Osteocyte (in vitro differentiated cells): ENCODE data around the gene SLC11A1. TPM values are rescaled to one million over a fixed set of nuclear protein-coding genes. Genes with fewer than 3 reads are reported as not detected.

ENCODE experiments used
- DNase-seq: peaks from one replicate; pipeline ENCODE4 v3.0.0; 2021; ENCODE audit warnings: mixed read lengths; ENCODE audit not compliant: unreplicated experiment; ENCODE audit errors: extremely low spot score
- H3K27ac Mint-ChIP-seq: one replicate; pipeline ENCODE4 v1.8.0; 2021; ENCODE audit warnings: mild to moderate bottlenecking, mixed read lengths; ENCODE audit not compliant: unreplicated experiment
- H3K27me3 Mint-ChIP-seq: one replicate; pipeline ENCODE4 v1.8.0; 2021; ENCODE audit warnings: mixed read lengths; ENCODE audit not compliant: unreplicated experiment
- H3K36me3 Mint-ChIP-seq: one replicate; pipeline ENCODE4 v1.8.0; 2021; ENCODE audit warnings: mixed read lengths; ENCODE audit not compliant: unreplicated experiment
- H3K4me1 Mint-ChIP-seq: one replicate; pipeline ENCODE4 v1.8.0; 2021; ENCODE audit warnings: mixed read lengths; ENCODE audit not compliant: unreplicated experiment
- H3K4me3 Mint-ChIP-seq: one replicate; pipeline ENCODE4 v1.8.0; 2021; ENCODE audit warnings: mild to moderate bottlenecking, moderate library complexity, mixed read lengths; ENCODE audit not compliant: unreplicated experiment
- H3K9me3 Mint-ChIP-seq: one replicate; pipeline ENCODE4 v1.8.0; 2021; ENCODE audit warnings: mixed read lengths; ENCODE audit not compliant: unreplicated experiment
- total RNA-seq: library from RNA; stranded (reverse); gene quantifications from 2 replicates; pipeline ENCODE4 v1.2.1, GENCODE V29; 2021
- TF ChIP-seq, protein P1 (sequence below): fragments of 200-600 bp; sonication (generic); IDR thresholded peaks from 2 replicates; pipeline ENCODE4 v1.5.0; 2021; ENCODE audit warnings: antibody characterized with exemption, mild to moderate bottlenecking, moderate library complexity

Gene SLC11A1
- total RNA-seq, 1 donor from 2014 or later: 0.16 TPM

DNA sequence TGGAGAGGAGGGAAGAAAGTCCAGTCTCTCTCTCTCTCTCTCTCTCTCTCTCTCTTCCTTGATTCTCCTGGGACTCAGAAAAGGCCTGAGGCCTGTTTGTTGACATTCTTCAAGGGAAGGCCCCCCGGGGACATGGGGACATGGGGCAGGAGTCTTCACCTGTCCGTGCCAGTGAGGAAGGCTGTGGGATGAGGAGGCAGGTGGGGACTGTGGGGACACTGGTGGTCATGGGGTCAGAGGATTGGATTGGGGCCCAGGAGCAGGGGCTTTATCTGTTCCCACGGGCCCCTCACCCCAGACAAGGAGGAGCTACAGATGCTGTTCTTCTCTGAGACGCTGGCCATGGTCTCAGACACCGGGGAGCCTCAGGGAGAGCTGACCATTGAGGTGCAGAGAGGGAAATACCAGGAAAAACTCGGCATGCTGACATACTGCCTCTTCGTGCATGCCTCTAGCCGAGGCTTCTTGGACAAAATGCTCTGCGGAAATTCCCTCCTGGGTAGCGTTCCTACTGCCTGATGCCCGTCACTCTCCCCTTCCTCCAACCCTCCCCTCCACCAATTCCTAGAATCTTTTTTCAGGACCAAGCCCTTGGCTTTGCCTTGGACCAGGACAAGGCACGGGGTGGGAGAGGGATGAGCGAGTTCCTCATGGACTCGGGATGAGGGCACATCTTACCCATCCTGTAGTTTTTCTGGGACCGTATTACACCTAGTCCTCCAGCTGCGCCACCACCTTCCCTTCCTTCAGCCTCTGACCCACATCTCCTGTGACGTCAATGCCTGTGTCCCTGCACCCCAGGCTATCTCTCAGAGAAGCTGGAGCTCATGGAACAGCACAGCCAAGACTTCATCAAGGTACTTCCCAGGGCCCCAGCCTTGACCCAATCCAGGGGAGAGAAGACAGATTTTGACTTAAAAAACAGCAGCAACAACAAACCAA, 24.6 kb upstream of the SLC11A1 start:
- Mint-ChIP-seq H3K36me3 (no peaks in the 10 kb centered on the region), H3K4me3 (no peak overlapping the region), H3K27ac (peak overlapping the region; percentile 11), H3K27me3 (no peaks in the 10 kb centered on the region), H3K4me1 (peaks cover 9% of the 10 kb centered on the region), H3K9me3 (peaks cover 3% of the 10 kb centered on the region)
- TF ChIP-seq, protein P1, sequence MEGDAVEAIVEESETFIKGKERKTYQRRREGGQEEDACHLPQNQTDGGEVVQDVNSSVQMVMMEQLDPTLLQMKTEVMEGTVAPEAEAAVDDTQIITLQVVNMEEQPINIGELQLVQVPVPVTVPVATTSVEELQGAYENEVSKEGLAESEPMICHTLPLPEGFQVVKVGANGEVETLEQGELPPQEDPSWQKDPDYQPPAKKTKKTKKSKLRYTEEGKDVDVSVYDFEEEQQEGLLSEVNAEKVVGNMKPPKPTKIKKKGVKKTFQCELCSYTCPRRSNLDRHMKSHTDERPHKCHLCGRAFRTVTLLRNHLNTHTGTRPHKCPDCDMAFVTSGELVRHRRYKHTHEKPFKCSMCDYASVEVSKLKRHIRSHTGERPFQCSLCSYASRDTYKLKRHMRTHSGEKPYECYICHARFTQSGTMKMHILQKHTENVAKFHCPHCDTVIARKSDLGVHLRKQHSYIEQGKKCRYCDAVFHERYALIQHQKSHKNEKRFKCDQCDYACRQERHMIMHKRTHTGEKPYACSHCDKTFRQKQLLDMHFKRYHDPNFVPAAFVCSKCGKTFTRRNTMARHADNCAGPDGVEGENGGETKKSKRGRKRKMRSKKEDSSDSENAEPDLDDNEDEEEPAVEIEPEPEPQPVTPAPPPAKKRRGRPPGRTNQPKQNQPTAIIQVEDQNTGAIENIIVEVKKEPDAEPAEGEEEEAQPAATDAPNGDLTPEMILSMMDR: no peak
- DNase-seq: no peak

DNA sequence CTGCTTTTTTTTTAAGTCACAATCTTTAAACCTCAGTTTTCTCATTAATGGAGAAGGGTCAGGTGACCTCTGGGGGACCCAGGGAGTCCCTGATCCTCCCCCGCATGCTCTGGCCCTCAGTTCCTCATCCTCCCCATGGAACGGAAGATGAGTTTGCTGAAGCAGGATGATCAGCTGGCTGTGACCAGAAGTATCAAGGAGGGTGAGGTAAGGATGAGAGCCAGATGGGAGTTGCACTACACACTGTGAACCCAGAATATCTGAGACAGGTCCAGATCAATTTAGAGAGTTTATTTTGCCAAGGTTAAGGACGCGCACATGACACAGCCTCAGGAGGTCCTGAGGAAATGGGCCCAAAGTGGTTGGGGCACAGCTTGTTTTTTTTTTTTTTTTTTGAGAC, 21.6 kb upstream of the SLC11A1 start:
- Mint-ChIP-seq H3K9me3 (no peaks in the 10 kb centered on the region), H3K4me3 (no peak overlapping the region), H3K27ac (no peak overlapping the region), H3K27me3 (no peaks in the 10 kb centered on the region), H3K4me1 (peaks cover 17% of the 10 kb centered on the region), H3K36me3 (no peaks in the 10 kb centered on the region)
- DNase-seq: no peak
- TF ChIP-seq, protein P1: no peak

DNA sequence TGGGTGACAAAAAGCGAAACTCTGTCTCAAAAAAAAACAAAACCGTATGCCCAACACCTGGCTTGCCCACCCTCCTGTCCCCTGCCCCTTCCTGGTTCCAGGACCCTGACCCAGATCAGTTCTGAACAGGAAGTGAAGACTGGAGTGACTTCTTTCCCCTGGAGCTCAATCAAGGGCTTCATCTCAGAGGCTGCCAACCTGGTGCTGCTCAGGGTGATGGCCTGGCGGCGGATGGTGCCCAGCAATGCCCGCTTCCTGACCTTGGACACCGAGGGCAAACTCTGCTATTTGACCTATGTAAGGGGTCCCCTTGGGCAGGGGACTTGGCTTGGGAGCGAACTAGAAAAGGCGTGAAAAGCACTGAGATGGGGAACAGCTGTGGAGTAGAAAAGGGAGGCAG, 19.5 kb upstream of the SLC11A1 start:
- Mint-ChIP-seq H3K36me3 (no peaks in the 10 kb centered on the region), H3K4me1 (peaks cover 9% of the 10 kb centered on the region), H3K27ac (no peak overlapping the region), H3K4me3 (no peak overlapping the region), H3K9me3 (no peaks in the 10 kb centered on the region), H3K27me3 (no peaks in the 10 kb centered on the region)
- DNase-seq: no peak
- TF ChIP-seq, protein P1: no peak

DNA sequence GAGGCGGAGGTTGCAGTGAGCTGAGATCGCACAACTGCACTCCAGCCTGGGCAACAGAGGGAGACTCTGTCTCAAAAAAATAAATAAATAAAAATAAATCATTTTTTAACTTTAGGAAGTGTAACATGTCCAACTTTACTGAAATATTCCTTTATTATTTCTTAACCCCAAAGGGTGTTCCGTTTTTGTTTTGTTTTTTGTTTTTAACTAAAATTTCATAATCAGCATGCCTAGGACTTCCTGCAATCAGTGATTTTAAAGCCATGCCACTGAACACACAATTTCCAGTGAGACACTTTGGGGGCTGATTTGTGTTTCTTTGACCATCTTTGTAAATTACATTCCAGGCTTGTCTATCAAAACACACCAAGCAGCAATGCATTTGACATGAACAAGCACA, 18.3 kb upstream of the SLC11A1 start:
- H3K36me3 Mint-ChIP-seq: no peaks in the 10 kb centered on the region
- no peak overlapping the region for H3K27ac Mint-ChIP-seq
- H3K4me3 Mint-ChIP-seq: no peak overlapping the region
- TF ChIP-seq, protein P1: no peak
- peaks cover 10% of the 10 kb centered on the region for H3K4me1 Mint-ChIP-seq
- DNase-seq: no peak
- H3K27me3 Mint-ChIP-seq: no peaks in the 10 kb centered on the region
- no peaks in the 10 kb centered on the region for H3K9me3 Mint-ChIP-seq

DNA sequence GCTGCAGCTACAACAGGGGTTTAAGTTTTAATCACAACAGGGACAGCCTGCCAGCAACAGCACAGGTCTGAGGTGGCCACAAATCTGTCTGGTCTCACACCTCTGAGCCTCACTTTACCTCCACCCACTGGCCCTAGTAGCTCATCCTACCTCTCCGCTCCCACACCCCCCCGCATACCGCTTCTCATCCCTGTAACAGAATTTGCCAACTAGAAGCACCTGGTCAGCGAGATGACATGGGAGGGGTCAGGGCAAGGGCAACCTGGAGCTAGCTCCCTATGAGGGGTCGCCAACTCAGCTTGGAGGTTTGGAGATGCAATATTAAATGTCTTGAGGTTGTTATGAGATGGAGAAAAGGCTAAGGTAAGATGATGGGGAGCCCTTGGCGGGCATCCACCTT, 17.9 kb upstream of the SLC11A1 start:
- DNase-seq: no peak
- no peaks in the 10 kb centered on the region for H3K36me3 Mint-ChIP-seq
- H3K4me3 Mint-ChIP-seq: no peak overlapping the region
- TF ChIP-seq, protein P1: no peak
- no peaks in the 10 kb centered on the region for H3K27me3 Mint-ChIP-seq
- no peak overlapping the region for H3K27ac Mint-ChIP-seq
- peaks cover 10% of the 10 kb centered on the region for H3K4me1 Mint-ChIP-seq
- H3K9me3 Mint-ChIP-seq: no peaks in the 10 kb centered on the region
